ENCODE measurements around the gene SHB.

DNA sequence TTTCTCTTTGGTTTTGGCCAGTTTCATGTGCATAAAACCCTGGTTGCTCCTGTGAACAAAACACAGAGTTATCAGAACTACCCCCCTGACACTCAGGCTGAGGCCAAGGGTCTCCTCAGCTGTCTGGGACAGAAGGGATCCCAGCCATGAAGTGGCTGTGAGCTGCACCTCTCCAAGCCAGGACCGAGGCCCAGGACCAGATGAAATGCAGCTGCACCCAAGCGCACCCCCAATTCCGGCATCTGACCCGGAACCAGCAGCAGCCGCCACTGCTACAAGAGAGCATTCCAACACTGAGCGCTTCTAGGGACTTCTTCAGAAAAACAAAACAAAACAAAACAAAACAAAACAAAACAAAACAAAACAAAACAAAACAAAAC lies 149.1 kb downstream of the SHB start:
- TF ChIP-seq HMG20A (CRISPR knock-in tag; IDR thresholded peaks at IDR 0.05; ENCODE audit: borderline replicate concordance) (no peak), MEF2D (CRISPR knock-in tag; IDR thresholded peaks at IDR 0.05) (no peak), DR1 (CRISPR knock-in tag; IDR thresholded peaks at IDR 0.05) (no peak), FOXK1 (CRISPR knock-in tag; IDR thresholded peaks at IDR 0.05; ENCODE audit: borderline replicate concordance, low read depth) (no peak), POLR2A (IDR thresholded peaks at IDR 0.05; ENCODE audit: insufficient read depth in 1 of 2, low read depth in 2 of 2, low read length in 2 of 2) (no peak), RBM22 (optimal IDR thresholded peaks at IDR 0.05; ENCODE audit: low read length) (no peak)

All from HepG2 (cell line).